A549 (cell line): ENCODE data around the gene MAPK6. TPM values are rescaled to one million over a fixed set of nuclear protein-coding genes. Genes with fewer than 3 reads are reported as not detected.

Experiments
- ATAC-seq, 2 experiments: fragments of 200-7000 bp in 1 of 2; fragments of >200 bp in 1 of 2; cut with Nextera tagmentation in 1 of 2; cut with Tn5 transposase in 1 of 2; 3 replicates each; pipeline versions ENCODE4 v1.8.0 to v1.9.1; 2018 to 2020; ENCODE audit warnings: mild to moderate bottlenecking in 1 of 2, moderate library complexity in 1 of 2
- CTCF ChIA-PET: fragments of 300-600 bp; sonication (Branson Sonifier 250); formaldehyde crosslinking; extraction: SDS; loops from one replicate; lab custom pipeline; 2021; ENCODE audit warnings: antibody characterized with exemption, inconsistent platforms; lab: Yijun Ruan, JAX
- POLR2A ChIA-PET: fragments of 350-600 bp; formaldehyde crosslinking; extraction: SDS; loops from one replicate; lab custom pipeline; 2021; ENCODE audit warnings: antibody characterized with exemption, inconsistent platforms; lab: Yijun Ruan, JAX
- DNase-seq, 2 experiments: peaks; one replicate each; pipeline versions ENCODE4 v3.0.0 to v3.0.0-alpha.2; 2011 to 2016; ENCODE audit warnings: low read depth in 1 of 2, low spot score in 1 of 2
- FAIRE-seq: peaks from 2 replicates; lab custom pipeline; 2011; peaks lifted over from hg19 to GRCh38; lab: Jason Lieb, UNC
- H3K27ac ChIP-seq, 2 experiments: fragments of >200 bp; sonication (Bioruptor Twin); formaldehyde crosslinking; 3 replicates each; pipeline ENCODE4 v1.5.1; 2016 to 2017
- H3K4me1 ChIP-seq: fragments of >200 bp; sonication (Bioruptor Twin); formaldehyde crosslinking; 3 replicates; pipeline ENCODE4 v1.6.1; 2016
- H3K4me2 ChIP-seq: fragments of >200 bp; sonication (Bioruptor Twin); formaldehyde crosslinking; 3 replicates; pipeline ENCODE4 v1.6.1; 2016
- H3K4me3 ChIP-seq: fragments of >200 bp; sonication (Bioruptor Twin); formaldehyde crosslinking; 3 replicates; pipeline ENCODE4 v1.5.1; 2016
- H3K9me3 ChIP-seq: fragments of >200 bp; sonication (Bioruptor Twin); formaldehyde crosslinking; 3 replicates; pipeline ENCODE4 v1.6.1; 2016
- BHLHE40 ChIP-seq: IDR thresholded peaks from 2 replicates; pipeline ENCODE4 v1.6.1; 2012; ENCODE audit warnings: low read depth, low read length, inconsistent platforms
- CHD2 ChIP-seq: fragments of 150-350 bp; IDR thresholded peaks from 2 replicates; pipeline ENCODE4 v1.6.1; 2014; ENCODE audit warnings: low read length; ENCODE audit not compliant: partially characterized antibody
- EHMT2 ChIP-seq: fragments of 200-600 bp; sonication (generic); IDR thresholded peaks from 2 replicates; pipeline ENCODE4 v1.6.1; 2016; ENCODE audit warnings: antibody characterized with exemption, low read depth, mild to moderate bottlenecking, moderate library complexity
- ESRRA ChIP-seq: fragments of 150-350 bp; IDR thresholded peaks from 2 replicates; pipeline ENCODE4 v1.6.1; 2014; ENCODE audit warnings: mild to moderate bottlenecking, low read length, borderline replicate concordance
- HDAC2 ChIP-seq: fragments of 200-600 bp; sonication (generic); IDR thresholded peaks from 2 replicates; pipeline ENCODE4 v1.6.1; 2016
- HOXB5 ChIP-seq: fragments of 250-450 bp; sonication (Bioruptor Pico); IDR thresholded peaks from 2 replicates; pipeline ENCODE4 v1.5.0; 2020; ENCODE audit warnings: mild to moderate bottlenecking, moderate library complexity
- JUNB ChIP-seq: fragments of >200 bp; sonication (Bioruptor Twin); formaldehyde crosslinking; IDR thresholded peaks from 2 replicates; pipeline ENCODE4 v1.6.1; 2016
- MYC ChIP-seq: IDR thresholded peaks from 2 replicates; pipeline ENCODE4 v1.6.1; 2012; ENCODE audit warnings: mild to moderate bottlenecking, inconsistent platforms, low read length, improper control_type of control experiment, borderline replicate concordance
- NPAS2 ChIP-seq: fragments of 250-450 bp; sonication (Bioruptor Pico); IDR thresholded peaks from 2 replicates; pipeline ENCODE4 v1.8.0; 2022; ENCODE audit warnings: mild to moderate bottlenecking, moderate library complexity, borderline replicate concordance
- POLR2A ChIP-seq: IDR thresholded peaks from 2 replicates; pipeline ENCODE4 v1.6.1; 2012; ENCODE audit warnings: mild to moderate bottlenecking, low read length
- POLR2AphosphoS2 ChIP-seq: conservative IDR thresholded peaks from 2 replicates; pipeline ENCODE4 v1.6.1; 2012; ENCODE audit warnings: low read length, improper control_type of control experiment, inconsistent platforms
- RAD21 ChIP-seq, 2 experiments: fragments of >200 bp in 1 of 2; sonication (Bioruptor Twin) in 1 of 2; formaldehyde crosslinking in 1 of 2; IDR thresholded peaks in 1 of 2; conservative IDR thresholded peaks in 1 of 2; 2 replicates in 1 of 2; 3 replicates in 1 of 2; pipeline ENCODE4 v1.6.1; 2012 to 2018; ENCODE audit warnings: inconsistent platforms in 1 of 2
- RCOR1 ChIP-seq: fragments of 150-350 bp; IDR thresholded peaks from 2 replicates; pipeline ENCODE4 v1.6.1; 2014; ENCODE audit warnings: antibody characterized with exemption, low read length, low read depth
- RFX5 ChIP-seq: fragments of 450-650 bp; IDR thresholded peaks from 2 replicates; pipeline ENCODE4 v1.7.1; 2014; ENCODE audit warnings: antibody characterized with exemption, mild to moderate bottlenecking, moderate library complexity
- RNF2 ChIP-seq: fragments of 200-600 bp; sonication (generic); IDR thresholded peaks from 2 replicates; pipeline ENCODE4 v1.6.1; 2016; ENCODE audit warnings: low read depth, mild to moderate bottlenecking, antibody characterized with exemption, moderate library complexity, borderline replicate concordance
- SMC3 ChIP-seq: fragments of >200 bp; sonication (Bioruptor Twin); formaldehyde crosslinking; IDR thresholded peaks from 3 replicates; pipeline ENCODE4 v1.6.1; 2018; ENCODE audit warnings: inconsistent platforms
- SREBF2 ChIP-seq: fragments of 450-650 bp; IDR thresholded peaks from 2 replicates; pipeline ENCODE4 v1.6.1; 2014; ENCODE audit warnings: mild to moderate bottlenecking, moderate library complexity
- TFCP2L1 ChIP-seq: fragments of 250-450 bp; sonication (Bioruptor Pico); IDR thresholded peaks from 2 replicates; pipeline ENCODE4 v1.5.0; 2021; ENCODE audit warnings: mild to moderate bottlenecking
- TP53 ChIP-seq: fragments of 250-450 bp; sonication (Bioruptor Pico); IDR thresholded peaks from 2 replicates; pipeline ENCODE4 v1.5.0; 2021; ENCODE audit warnings: mild to moderate bottlenecking, moderate library complexity
- ZC3H11A ChIP-seq: fragments of 450-650 bp; IDR thresholded peaks from 2 replicates; pipeline ENCODE4 v1.6.1; 2014; ENCODE audit warnings: antibody characterized with exemption, mild to moderate bottlenecking
- ZNF302 ChIP-seq: fragments of 250-450 bp; sonication (Bioruptor Pico); IDR thresholded peaks from 2 replicates; pipeline ENCODE4 v1.9.0; 2021; ENCODE audit warnings: inconsistent platforms, mild to moderate bottlenecking, moderate library complexity
- ZSCAN20 ChIP-seq: fragments of 250-450 bp; sonication (Bioruptor Pico); IDR thresholded peaks from 2 replicates; pipeline ENCODE4 v1.8.0; 2022; ENCODE audit warnings: mild to moderate bottlenecking, moderate library complexity
- WGBS: methylation state at CpG from one replicate; pipeline ENCODE4 v1.1.6; 2017; ENCODE audit errors: missing lambda C conversion rate; 5-methylcytosine and 5-hydroxymethylcytosine counted together
- polyA plus RNA-seq, 4 experiments: library from polyadenylated mRNA; depleted of rRNA in 3 of 4; stranded (reverse); fragments of >200 nt; fragmentation: RNase III in 1 of 4; extraction: RNeasy Plus Mini Kit Qiagen cat#74134 plus additional on column Dnase treatment in 1 of 4; gene quantifications; 2 replicates in 3 of 4; 3 replicates in 1 of 4; pipeline ENCODE4 v1.2.3, GENCODE V29; 2011 to 2017
- TF ChIP-seq, protein P1 (sequence below): fragments of 150-350 bp; IDR thresholded peaks from 2 replicates; pipeline ENCODE4 v1.6.1; 2014; ENCODE audit warnings: low read depth, mild to moderate bottlenecking, low read length
- TF ChIP-seq, protein P2 (sequence below): fragments of 450-650 bp; IDR thresholded peaks from 2 replicates; pipeline ENCODE4 v1.6.1; 2014; ENCODE audit warnings: antibody characterized with exemption
- TF ChIP-seq, protein P3 (sequence below): IDR thresholded peaks from 2 replicates; pipeline ENCODE4 v1.6.1; 2012
- TF ChIP-seq, protein P4 (sequence below): IDR thresholded peaks from 2 replicates; pipeline ENCODE4 v1.6.1; 2012; ENCODE audit warnings: low read depth, borderline replicate concordance
- TF ChIP-seq, protein P5 (sequence below): fragments of 250-450 bp; sonication (Bioruptor Pico); IDR thresholded peaks from 2 replicates; pipeline ENCODE4 v1.5.0; 2020; ENCODE audit warnings: low read depth, mild to moderate bottlenecking, moderate library complexity
- TF ChIP-seq, protein P6 (sequence below): fragments of >200 bp; sonication (Bioruptor Twin); formaldehyde crosslinking; IDR thresholded peaks from 2 replicates; pipeline ENCODE4 v1.6.1; 2016
- TF ChIP-seq, protein P7 (sequence below): fragments of 200-600 bp; sonication (generic); IDR thresholded peaks from 2 replicates; pipeline ENCODE4 v1.6.1; 2016; ENCODE audit warnings: antibody characterized with exemption, mild to moderate bottlenecking, moderate library complexity
- TF ChIP-seq, protein P8 (sequence below): fragments of >200 bp; sonication (Bioruptor Twin); formaldehyde crosslinking; IDR thresholded peaks from 3 replicates; pipeline ENCODE4 v1.6.1; 2016

The MAPK6 gene
- polyA plus RNA-seq, 2 of the 4 experiments (the other 2 are of a cell fraction) = 49.1 to 126 TPM

DNA sequence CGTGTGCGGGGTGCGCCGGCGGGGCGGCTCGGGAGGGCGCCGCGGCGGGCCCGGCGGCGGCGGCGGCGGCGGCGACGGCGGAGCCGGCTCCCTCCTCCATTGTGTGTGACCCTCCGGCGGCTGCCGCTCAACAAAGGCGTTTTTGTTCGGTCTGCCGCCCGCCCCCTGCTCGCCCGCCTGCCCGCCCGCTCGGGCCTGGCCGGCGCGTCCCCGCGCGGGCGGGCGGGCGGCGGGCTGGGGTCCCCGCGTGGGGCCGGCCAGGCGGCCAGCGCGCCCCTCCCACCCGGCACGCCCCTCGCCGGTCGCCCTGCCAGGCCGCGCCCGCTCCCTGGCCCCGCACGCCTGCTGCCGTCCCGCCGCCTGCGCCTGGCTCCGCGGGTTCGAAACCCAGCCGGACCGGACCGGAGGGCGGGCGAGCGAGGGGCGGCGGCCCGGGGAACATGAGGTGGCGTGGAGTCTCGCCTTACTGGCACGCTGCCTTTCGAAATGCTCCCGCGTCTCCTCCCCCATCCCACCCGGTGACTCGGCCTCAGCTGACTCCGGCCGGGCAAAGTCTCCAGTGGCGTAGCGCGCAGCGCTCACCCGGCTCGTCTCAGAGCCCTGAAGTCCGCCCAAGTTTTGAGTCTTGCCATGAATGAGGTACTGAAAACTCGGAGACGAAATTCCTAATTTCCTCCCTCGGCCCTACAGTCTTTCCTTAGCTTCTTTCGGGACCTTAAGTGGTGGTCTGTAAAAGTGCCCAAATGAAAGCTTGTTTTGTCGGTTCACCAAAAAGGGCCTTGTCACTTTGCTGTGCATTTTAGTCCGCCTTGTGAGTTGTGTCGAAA lies 588 bp downstream of the MAPK6 start:
- DNase-seq (peak; percentile 91 to 95), FAIRE-seq (no peak), ATAC-seq (peak; percentile 84 to 86)
- H3K4me3 ChIP-seq = peak overlapping the region; percentile 54
- peak overlapping the region; percentile 84 for H3K4me2 ChIP-seq
- no peaks in the 10 kb centered on the region for H3K9me3 ChIP-seq
- ChIA-PET POLR2A (interaction anchor here (0.6 to 2.9 kb wide), 11 partner anchors 8 to 160 kb away, joined by 3 to 11 read pairs (median 7); partner anchors contain the start of gene LEO1), CTCF (interaction anchor here (0.6 to 1.7 kb wide), 7 partner anchors 23 to 665 kb away, joined by 3 to 8 read pairs (median 4); partner anchors contain the start of gene LEO1)
- H3K4me1 ChIP-seq = peaks cover 25% of the 10 kb centered on the region; the same call in 2 of the 3 replicates
- 2% methylated on average over 31 of the region's 100 CpGs for WGBS
- peak overlapping the region; percentile 79 to 97 for H3K27ac ChIP-seq
- TF ChIP-seq MYC = peak; percentile 97
- peak; percentile 24; the same call in 1 of the 3 replicates for TF ChIP-seq SMC3
- TF ChIP-seq RAD21 (conservative IDR thresholded peaks at IDR 0.05 in 1 of 2, IDR thresholded peaks at IDR 0.05 in 1 of 2) = no peak; a peak in 1 of 5 replicates
- no peak for TF ChIP-seq RFX5
- TF ChIP-seq ZC3H11A = no peak
- TF ChIP-seq, protein P1, sequence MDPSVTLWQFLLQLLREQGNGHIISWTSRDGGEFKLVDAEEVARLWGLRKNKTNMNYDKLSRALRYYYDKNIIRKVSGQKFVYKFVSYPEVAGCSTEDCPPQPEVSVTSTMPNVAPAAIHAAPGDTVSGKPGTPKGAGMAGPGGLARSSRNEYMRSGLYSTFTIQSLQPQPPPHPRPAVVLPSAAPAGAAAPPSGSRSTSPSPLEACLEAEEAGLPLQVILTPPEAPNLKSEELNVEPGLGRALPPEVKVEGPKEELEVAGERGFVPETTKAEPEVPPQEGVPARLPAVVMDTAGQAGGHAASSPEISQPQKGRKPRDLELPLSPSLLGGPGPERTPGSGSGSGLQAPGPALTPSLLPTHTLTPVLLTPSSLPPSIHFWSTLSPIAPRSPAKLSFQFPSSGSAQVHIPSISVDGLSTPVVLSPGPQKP = no peak
- no peak for TF ChIP-seq NPAS2 (CRISPR knock-in tag)
- TF ChIP-seq, protein P2, sequence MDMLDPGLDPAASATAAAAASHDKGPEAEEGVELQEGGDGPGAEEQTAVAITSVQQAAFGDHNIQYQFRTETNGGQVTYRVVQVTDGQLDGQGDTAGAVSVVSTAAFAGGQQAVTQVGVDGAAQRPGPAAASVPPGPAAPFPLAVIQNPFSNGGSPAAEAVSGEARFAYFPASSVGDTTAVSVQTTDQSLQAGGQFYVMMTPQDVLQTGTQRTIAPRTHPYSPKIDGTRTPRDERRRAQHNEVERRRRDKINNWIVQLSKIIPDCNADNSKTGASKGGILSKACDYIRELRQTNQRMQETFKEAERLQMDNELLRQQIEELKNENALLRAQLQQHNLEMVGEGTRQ = peak; percentile 79
- no peak for TF ChIP-seq TP53 (CRISPR knock-in tag)
- TF ChIP-seq RNF2 = no peak
- no peak for TF ChIP-seq CHD2
- TF ChIP-seq ZNF302 (CRISPR knock-in tag) = no peak
- no peak for TF ChIP-seq HDAC2
- TF ChIP-seq, protein P3, sequence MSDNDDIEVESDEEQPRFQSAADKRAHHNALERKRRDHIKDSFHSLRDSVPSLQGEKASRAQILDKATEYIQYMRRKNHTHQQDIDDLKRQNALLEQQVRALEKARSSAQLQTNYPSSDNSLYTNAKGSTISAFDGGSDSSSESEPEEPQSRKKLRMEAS = peak; percentile 87
- TF ChIP-seq RCOR1 = no peak
- TF ChIP-seq SREBF2 = no peak
- TF ChIP-seq JUNB = peak; percentile 25; the same call in 1 of the 2 replicates
- TF ChIP-seq POLR2AphosphoS2 = no peak
- TF ChIP-seq BHLHE40 = peak; percentile 48; the same call in 1 of the 2 replicates
- no peak for TF ChIP-seq TFCP2L1
- TF ChIP-seq, protein P4, sequence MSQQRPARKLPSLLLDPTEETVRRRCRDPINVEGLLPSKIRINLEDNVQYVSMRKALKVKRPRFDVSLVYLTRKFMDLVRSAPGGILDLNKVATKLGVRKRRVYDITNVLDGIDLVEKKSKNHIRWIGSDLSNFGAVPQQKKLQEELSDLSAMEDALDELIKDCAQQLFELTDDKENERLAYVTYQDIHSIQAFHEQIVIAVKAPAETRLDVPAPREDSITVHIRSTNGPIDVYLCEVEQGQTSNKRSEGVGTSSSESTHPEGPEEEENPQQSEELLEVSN = peak; percentile 49; the same call in 1 of the 2 replicates
- 0 out of 2 replicates have a peak, but pooled peaks have one; percentile 25 for TF ChIP-seq HOXB5 (CRISPR knock-in tag)
- peak; percentile 38 for TF ChIP-seq POLR2A
- TF ChIP-seq, protein P5, sequence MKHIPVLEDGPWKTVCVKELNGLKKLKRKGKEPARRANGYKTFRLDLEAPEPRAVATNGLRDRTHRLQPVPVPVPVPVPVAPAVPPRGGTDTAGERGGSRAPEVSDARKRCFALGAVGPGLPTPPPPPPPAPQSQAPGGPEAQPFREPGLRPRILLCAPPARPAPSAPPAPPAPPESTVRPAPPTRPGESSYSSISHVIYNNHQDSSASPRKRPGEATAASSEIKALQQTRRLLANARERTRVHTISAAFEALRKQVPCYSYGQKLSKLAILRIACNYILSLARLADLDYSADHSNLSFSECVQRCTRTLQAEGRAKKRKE (CRISPR knock-in tag) = 0 out of 2 replicates have a peak, but pooled peaks have one; percentile 25
- TF ChIP-seq ZSCAN20 (CRISPR knock-in tag) = no peak
- no peak for TF ChIP-seq EHMT2
- TF ChIP-seq ESRRA = no peak
- TF ChIP-seq, protein P6, sequence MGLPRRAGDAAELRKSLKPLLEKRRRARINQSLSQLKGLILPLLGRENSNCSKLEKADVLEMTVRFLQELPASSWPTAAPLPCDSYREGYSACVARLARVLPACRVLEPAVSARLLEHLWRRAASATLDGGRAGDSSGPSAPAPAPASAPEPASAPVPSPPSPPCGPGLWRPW = no peak
- TF ChIP-seq, protein P7, sequence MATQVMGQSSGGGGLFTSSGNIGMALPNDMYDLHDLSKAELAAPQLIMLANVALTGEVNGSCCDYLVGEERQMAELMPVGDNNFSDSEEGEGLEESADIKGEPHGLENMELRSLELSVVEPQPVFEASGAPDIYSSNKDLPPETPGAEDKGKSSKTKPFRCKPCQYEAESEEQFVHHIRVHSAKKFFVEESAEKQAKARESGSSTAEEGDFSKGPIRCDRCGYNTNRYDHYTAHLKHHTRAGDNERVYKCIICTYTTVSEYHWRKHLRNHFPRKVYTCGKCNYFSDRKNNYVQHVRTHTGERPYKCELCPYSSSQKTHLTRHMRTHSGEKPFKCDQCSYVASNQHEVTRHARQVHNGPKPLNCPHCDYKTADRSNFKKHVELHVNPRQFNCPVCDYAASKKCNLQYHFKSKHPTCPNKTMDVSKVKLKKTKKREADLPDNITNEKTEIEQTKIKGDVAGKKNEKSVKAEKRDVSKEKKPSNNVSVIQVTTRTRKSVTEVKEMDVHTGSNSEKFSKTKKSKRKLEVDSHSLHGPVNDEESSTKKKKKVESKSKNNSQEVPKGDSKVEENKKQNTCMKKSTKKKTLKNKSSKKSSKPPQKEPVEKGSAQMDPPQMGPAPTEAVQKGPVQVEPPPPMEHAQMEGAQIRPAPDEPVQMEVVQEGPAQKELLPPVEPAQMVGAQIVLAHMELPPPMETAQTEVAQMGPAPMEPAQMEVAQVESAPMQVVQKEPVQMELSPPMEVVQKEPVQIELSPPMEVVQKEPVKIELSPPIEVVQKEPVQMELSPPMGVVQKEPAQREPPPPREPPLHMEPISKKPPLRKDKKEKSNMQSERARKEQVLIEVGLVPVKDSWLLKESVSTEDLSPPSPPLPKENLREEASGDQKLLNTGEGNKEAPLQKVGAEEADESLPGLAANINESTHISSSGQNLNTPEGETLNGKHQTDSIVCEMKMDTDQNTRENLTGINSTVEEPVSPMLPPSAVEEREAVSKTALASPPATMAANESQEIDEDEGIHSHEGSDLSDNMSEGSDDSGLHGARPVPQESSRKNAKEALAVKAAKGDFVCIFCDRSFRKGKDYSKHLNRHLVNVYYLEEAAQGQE = no peak
- TF ChIP-seq, protein P8, sequence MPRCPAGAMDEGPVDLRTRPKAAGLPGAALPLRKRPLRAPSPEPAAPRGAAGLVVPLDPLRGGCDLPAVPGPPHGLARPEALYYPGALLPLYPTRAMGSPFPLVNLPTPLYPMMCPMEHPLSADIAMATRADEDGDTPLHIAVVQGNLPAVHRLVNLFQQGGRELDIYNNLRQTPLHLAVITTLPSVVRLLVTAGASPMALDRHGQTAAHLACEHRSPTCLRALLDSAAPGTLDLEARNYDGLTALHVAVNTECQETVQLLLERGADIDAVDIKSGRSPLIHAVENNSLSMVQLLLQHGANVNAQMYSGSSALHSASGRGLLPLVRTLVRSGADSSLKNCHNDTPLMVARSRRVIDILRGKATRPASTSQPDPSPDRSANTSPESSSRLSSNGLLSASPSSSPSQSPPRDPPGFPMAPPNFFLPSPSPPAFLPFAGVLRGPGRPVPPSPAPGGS = no peak
